ENCODE data around the gene SPATA24. TPM values are rescaled to one million over a fixed set of nuclear protein-coding genes. Genes with fewer than 3 reads are reported as not detected.

The SPATA24 gene
- total RNA-seq, 1 experiment from 2014 or later, result 13.0 TPM

DNA sequence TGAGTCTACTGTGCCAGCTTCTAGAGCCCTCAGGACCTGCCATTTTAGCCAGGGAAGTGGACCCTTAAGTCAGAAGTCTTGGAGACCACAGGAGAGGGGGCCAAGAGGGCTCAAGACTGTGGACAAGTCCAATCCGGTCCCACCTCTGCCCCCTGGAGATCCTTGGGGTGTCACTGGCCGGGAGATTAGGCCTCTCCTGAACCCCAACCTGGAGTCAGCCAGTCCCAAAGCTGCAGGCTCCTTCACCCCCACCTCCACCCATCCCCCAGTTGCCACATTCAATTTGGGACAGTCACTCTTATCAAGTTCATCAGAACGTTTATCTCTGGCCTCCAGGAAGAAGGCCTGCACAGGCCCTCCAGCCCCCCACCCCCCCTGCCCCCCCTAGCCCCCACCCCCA, 21.1 kb downstream of the SPATA24 start:
- H3K4me3 Mint-ChIP-seq, result no peak overlapping the region
- H3K9me3 Mint-ChIP-seq, result no peaks in the 10 kb centered on the region
- H3T11ph ChIP-seq (ENCODE audit: low read length), result no peak overlapping the region
- H2BK15ac ChIP-seq (ENCODE audit: low read depth, low read length), result no peak overlapping the region
- H2BK120ac ChIP-seq (ENCODE audit: low read depth, low read length, poor library complexity, severe bottlenecking), result no peak overlapping the region
- no peaks in the 10 kb centered on the region for H3K4me1 ChIP-seq (ENCODE audit: insufficient read depth, low read length)
- no peak overlapping the region; a peak in 1 of 7 replicates for H3K27ac Mint-ChIP-seq
- no peak overlapping the region for H4K5ac ChIP-seq (ENCODE audit: insufficient read length, low read depth, low read length)
- TF ChIP-seq, protein P1, sequence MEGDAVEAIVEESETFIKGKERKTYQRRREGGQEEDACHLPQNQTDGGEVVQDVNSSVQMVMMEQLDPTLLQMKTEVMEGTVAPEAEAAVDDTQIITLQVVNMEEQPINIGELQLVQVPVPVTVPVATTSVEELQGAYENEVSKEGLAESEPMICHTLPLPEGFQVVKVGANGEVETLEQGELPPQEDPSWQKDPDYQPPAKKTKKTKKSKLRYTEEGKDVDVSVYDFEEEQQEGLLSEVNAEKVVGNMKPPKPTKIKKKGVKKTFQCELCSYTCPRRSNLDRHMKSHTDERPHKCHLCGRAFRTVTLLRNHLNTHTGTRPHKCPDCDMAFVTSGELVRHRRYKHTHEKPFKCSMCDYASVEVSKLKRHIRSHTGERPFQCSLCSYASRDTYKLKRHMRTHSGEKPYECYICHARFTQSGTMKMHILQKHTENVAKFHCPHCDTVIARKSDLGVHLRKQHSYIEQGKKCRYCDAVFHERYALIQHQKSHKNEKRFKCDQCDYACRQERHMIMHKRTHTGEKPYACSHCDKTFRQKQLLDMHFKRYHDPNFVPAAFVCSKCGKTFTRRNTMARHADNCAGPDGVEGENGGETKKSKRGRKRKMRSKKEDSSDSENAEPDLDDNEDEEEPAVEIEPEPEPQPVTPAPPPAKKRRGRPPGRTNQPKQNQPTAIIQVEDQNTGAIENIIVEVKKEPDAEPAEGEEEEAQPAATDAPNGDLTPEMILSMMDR (conservative IDR thresholded peaks at IDR 0.05), result no peak
- H3K27me3 Mint-ChIP-seq (ENCODE audit: low read depth), result no peaks in the 10 kb centered on the region; the same call in 1 of the 2 replicates
- H3K36me3 Mint-ChIP-seq (ENCODE audit: insufficient read depth in 1 of 3, low read depth in 3 of 3), result no peaks in the 10 kb centered on the region; a peak in 1 of 7 replicates
- no peak overlapping the region for H2AFZ ChIP-seq (ENCODE audit: low read length)
- H3K79me2 ChIP-seq (ENCODE audit: insufficient read depth, low read length), result no peaks in the 10 kb centered on the region
- no peaks in the 10 kb centered on the region for H3K79me1 ChIP-seq (ENCODE audit: insufficient read depth, low read depth, low read length, poor library complexity, severe bottlenecking)
- H4K91ac ChIP-seq (ENCODE audit: insufficient read length, low read depth, low read length), result no peak overlapping the region
- no peaks in the 10 kb centered on the region for H3K23me2 ChIP-seq (ENCODE audit: insufficient read length, low read depth, low read length, poor library complexity, severe bottlenecking)
- H2BK20ac ChIP-seq (ENCODE audit: low read depth, low read length, poor library complexity, severe bottlenecking), result no peak overlapping the region
- H2BK5ac ChIP-seq (ENCODE audit: insufficient read length, low read length), result no peak overlapping the region
- H3K4me1 Mint-ChIP-seq, result peaks cover 19 to 32% of the 10 kb centered on the region in 2 experiments; a peak in 3 of 4 replicates
- no peaks in the 10 kb centered on the region for H4K20me1 ChIP-seq (ENCODE audit: control insufficient read depth, insufficient read depth, insufficient read length)
- no peak overlapping the region for H3K23ac ChIP-seq (ENCODE audit: insufficient read length, low read depth, low read length)
- H3K9me3 ChIP-seq (ENCODE audit: control insufficient read depth, low read depth, low read length), result no peaks in the 10 kb centered on the region
- no CpG with 5 or more reads among the region's 3 CpGs for WGBS (ENCODE audit: extremely low coverage, insufficient read length, low lambda C conversion rate)
- no peak overlapping the region for H3K27ac ChIP-seq (ENCODE audit: insufficient read length, low read depth, low read length)
- no peaks in the 10 kb centered on the region for H3K27me3 ChIP-seq (ENCODE audit: insufficient read depth, low read length)
- H3K14ac ChIP-seq (ENCODE audit: insufficient read depth, low read length), result no peak overlapping the region
- H3K4ac ChIP-seq (ENCODE audit: low read depth, low read length), result no peak overlapping the region
- H3K9ac ChIP-seq (ENCODE audit: extremely low read depth, insufficient read length, low read length), result no peak overlapping the region
- no peak for DNase-seq
- H2AK5ac ChIP-seq (ENCODE audit: insufficient read length, low read length), result no peak overlapping the region
- no peak overlapping the region for H3K18ac ChIP-seq (ENCODE audit: insufficient read length, low read depth, low read length)
- H4K8ac ChIP-seq (replicated peaks; ENCODE audit: insufficient read length, low read depth, low read length), result no peak overlapping the region
- no peak overlapping the region for H3K4me2 ChIP-seq (ENCODE audit: insufficient read depth, insufficient read length, low read length)
- no peak overlapping the region for H3K56ac ChIP-seq (ENCODE audit: insufficient read length, low read depth, low read length)
- H2BK12ac ChIP-seq (ENCODE audit: insufficient read length, low read depth, low read length), result no peak overlapping the region
